ENCODE measurements around the gene DAB2IP.
A peak's percentile ranks its signal among the peaks of the same experiment; 100 is the strongest.

Gene DAB2IP

GRCh38 chr9:121755581-121755980 lies 104.1 kb downstream of the DAB2IP start:
- no peak for DNase-seq

GRCh38 chr9:121756474-121757280 lies 105.2 kb downstream of the DAB2IP start:
- DNase-seq, result peak in 29 of 56 donors; percentile 15 to 66 (median 35)

- DNase-seq, result no peak
These were observed 105.8 kb downstream of the DAB2IP start for GRCh38 chr9:121757281-121757585.

DNA sequence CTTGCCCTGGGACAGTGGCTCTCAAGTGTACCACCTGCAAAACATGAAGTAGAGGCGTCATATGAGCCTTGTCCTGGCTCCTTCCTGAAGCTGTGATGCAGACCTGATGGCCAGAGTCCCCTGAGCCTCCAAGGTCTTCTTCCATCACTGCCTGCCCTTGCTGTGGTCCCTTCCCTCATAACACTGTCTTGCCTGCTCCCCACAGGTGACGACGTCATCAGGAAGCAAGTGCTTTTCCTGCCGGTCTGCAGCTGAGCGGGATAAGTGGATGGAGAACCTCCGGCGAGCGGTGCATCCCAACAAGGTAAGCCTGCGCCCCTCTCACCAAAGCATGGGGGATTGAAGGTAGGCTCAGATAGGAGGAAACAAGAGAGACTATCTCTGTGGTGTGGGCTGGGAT lies 107.3 kb downstream of the DAB2IP start:
- no peak for DNase-seq

DNA sequence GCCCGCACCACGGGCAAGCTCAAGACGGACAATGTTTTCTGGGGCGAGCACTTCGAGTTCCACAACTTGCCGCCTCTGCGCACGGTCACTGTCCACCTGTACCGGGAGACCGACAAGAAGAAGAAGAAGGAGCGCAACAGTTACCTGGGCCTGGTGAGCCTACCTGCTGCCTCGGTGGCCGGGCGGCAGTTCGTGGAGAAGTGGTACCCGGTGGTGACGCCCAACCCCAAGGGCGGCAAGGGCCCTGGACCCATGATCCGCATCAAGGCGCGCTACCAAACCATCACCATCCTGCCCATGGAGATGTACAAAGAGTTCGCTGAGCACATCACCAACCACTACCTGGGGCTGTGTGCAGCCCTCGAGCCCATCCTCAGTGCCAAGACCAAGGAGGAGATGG lies 108.6 kb downstream of the DAB2IP start:
- DNase-seq, result no peak

DNA sequence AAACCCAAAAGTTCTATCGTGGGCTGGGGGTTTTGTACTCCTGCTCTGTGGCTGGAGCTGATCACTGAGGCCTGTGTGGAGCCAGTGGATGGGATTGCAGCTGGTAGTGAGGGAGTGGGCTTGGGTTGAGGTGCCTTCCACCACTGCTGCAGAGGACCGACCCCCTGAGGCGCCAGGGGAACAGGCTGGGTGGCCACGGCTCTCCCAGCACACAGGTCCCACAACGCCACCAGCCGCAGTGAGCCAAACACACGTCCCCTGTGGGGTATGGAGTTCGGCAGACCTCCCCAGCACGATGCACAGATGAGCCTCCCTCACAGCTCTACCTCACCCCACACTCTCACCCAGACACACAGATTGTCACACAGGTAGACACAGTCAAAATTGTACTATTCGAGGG lies 109.1 kb downstream of the DAB2IP start:
- DNase-seq, result no peak

GRCh38 chr9:121763131-121763530 lies 111.7 kb downstream of the DAB2IP start:
- DNase-seq, result no peak

- no peak for DNase-seq
These were observed 112.3 kb downstream of the DAB2IP start for GRCh38 chr9:121763561-121764370.

- no peak for DNase-seq
These were observed 112.9 kb downstream of the DAB2IP start for GRCh38 chr9:121764371-121764730.

DNA sequence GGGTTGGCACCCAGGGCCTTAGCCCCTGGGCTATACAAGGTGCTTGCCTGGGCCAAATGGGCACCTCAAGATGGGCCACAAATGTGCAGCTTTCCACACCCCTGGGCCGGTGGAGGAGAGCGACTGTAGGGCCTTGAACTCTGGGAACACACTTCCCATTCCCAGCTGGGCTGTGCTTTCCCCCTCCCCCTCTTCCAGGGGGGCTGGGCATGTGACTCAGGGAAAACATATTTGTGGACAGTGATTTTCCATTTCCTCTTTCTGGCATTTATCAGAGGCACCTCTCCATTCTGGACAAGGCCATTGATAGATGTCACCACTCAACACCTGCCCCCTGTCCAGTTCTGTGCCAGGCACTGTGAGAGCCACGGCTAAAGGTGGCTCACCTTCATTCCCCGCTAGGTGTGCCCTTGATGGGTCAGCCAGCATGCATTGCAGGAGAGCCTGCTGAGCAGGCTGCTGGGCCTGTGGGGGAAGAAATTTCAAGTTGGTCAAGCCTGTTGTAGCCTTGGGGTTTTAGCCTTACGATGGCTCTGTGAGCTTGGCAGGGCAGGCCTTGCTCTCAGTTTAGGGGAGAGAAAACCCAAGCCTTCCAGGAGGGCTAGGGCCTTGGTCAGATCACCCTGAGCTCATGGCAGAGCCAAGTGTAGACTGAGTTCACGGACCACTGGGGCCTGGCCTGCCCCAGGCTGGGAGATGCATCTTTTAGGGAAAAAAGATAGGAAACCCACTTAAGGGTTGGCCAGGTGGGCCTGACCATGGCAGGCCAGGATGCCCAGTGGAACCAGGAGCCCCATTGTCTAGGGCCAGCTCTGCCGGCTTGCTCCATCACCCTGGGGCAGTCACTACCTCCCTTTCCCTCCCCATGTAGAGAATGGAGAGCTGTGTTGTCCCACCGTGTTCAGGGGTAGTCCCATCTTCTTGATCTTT lies 113.9 kb downstream of the DAB2IP start:
- DNase-seq, result no peak

DNA sequence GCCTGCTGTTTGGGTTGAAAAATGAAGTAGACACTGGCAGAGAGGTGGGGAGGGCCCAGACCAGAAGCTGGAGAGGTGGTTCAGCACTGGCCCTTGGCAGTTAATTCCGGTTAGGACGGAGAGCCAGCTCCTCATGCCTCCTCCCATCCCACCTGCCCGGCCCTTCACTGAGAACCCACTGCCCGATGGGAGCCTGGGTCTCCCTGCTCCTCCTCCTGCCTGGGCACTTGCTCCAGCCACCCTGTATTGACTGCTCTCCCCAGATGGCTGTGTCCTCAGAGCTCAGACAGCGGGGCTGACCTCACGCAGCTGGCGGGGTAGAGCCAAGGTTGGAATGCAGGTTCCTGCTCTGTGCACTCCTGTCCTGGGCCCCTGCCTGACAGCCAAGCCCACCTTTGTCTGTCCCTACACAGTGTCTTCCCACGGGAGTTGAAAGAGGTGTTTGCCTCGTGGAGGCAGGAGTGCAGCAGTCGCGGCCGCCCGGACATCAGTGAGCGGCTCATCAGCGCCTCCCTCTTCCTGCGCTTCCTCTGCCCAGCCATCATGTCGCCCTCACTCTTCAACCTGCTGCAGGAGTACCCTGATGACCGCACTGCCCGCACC lies 114.7 kb downstream of the DAB2IP start:
- no peak for DNase-seq

- no peak for DNase-seq
These were observed 115.8 kb downstream of the DAB2IP start for GRCh38 chr9:121767171-121767769.

- DNase-seq, result no peak
These were observed 117.1 kb downstream of the DAB2IP start for GRCh38 chr9:121768416-121769015.

GRCh38 chr9:121769939-121770338 lies 118.5 kb downstream of the DAB2IP start:
- DNase-seq, result no peak

DNA sequence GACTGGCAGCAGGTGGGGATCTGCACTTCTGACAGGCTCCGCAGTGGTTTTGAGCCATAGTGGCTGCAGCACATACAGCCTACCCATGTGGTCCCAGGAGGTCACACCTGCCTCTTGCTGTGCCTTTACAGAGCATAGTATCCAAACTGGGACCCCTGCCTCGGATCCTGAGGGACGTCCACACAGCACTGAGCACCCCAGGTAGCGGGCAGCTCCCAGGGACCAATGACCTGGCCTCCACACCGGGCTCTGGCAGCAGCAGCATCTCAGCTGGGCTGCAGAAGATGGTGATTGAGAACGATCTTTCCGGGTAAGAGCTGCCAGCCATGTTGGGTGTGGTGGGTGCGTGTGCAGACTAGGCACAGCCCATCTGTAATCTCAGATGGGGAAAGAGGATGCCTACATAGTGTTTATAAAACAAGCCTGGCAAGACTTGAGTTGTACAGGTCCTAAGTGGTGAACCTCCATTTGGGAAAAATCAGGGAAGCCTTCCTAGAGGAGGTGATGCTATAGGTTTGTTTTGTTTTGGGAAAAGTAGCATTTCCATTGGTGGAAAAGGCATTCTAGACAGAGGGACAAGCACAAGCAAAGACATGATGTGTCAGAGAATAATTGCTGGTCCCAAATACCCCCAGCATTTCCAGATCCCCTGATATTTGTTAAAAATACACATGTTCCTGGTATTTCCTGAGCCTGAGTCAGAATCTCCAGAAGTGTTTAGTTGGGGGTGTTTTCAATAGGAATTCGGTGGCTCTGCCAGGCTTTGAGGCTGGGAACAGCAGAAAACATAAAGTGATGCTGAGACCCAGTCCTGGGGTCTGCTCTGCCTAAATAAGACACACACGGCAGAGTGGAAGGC lies 119.2 kb downstream of the DAB2IP start:
- no peak for DNase-seq

DNA sequence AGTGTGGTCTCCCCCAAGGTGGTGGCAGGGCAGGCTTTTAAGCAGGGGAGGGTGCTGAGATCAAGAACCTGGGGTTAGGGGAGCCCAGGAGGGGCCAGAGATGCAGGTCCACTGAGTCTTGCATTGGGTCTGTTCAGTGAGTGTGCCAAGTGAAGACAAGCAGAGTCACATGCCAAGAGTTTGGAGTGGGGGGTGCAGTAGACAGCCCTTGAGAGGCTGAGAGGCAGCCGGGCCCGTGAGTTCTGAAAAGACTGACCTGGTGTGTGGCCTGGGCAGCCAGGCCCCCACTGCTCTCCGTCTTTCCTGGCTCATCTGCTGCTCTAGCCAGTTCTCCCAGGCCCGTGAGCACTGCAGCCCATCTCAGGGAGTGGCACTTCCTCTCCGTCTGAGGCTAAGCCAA lies 120.0 kb downstream of the DAB2IP start:
- DNase-seq, result no peak

DNA sequence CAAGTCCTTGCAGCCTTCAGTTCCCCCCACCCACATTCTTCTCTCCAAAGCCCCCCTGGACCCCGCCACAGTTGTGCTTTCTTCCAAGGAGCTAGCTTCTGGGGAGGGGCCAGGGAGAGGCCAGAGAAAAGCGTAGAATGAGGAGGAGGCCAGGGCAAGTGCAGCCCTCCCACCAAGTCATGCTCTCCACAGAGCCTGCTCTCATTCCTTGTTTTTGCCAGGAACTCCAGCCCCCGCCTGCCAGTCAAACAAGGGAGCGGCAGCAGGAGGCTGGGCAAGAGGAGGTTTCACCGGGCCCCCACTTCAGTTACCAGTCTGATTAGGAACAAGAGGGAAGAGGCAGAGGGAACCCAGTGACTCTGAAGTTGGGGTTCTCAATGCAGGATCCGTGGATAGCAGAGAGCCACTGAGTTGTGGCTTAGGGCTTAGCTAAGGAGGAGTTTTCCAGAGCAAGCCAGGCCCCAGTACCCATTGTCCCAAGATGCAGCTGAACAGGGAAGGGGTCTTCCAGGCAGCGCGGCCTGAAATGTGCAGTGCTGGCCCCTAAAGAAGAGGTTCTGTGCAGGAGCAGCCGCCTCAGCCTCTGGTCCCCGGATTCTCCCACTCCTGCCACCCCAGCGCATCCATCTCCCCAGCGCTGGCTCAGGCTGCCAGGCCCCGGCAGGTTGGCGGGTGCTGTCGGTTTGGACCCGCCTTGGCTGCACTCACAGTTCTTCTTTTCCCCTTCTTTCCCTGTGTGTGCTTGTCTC lies 120.6 kb downstream of the DAB2IP start:
- peak in 1 of 56 donors; percentile 13 for DNase-seq

GRCh38 chr9:121772600-121773285 lies 121.3 kb downstream of the DAB2IP start:
- peak in 35 of 56 donors; percentile 18 to 73 (median 49) for DNase-seq
